ENCODE data around the gene USP24. TPM values are rescaled to one million over a fixed set of nuclear protein-coding genes. Genes with fewer than 3 reads are reported as not detected.

The USP24 gene
- total RNA-seq, 1 experiment from 2014 or later, result 35.3 TPM

GRCh38 chr1:55244476-55245099, 29.4 kb upstream of the USP24 start:
- TF ChIP-seq CTCF (conservative IDR thresholded peaks at IDR 0.05), result no peak
- no peak overlapping the region for H2AFZ ChIP-seq (ENCODE audit: low read length)

More at GRCh38 chr1:55244476-55245099, 29.4 kb upstream of the USP24 start:
- H3K27ac Mint-ChIP-seq, result no peak overlapping the region
- H4K91ac ChIP-seq (ENCODE audit: insufficient read length, low read depth, low read length), result no peak overlapping the region
- no peak overlapping the region for H3T11ph ChIP-seq (ENCODE audit: low read length)
- H3K4ac ChIP-seq (ENCODE audit: low read depth, low read length), result no peak overlapping the region
- no peak overlapping the region for H3K9ac ChIP-seq (ENCODE audit: extremely low read depth, insufficient read length, low read length)
- no peak overlapping the region for H3K27ac ChIP-seq (ENCODE audit: insufficient read length, low read depth, low read length)
- no peak overlapping the region for H3K23ac ChIP-seq (ENCODE audit: insufficient read length, low read depth, low read length)
- WGBS (ENCODE audit: extremely low coverage, insufficient read length, low lambda C conversion rate), result no CpG with 5 or more reads among the region's 6 CpGs
- H3K79me2 ChIP-seq (ENCODE audit: insufficient read depth, low read length), result no peaks in the 10 kb centered on the region
- H4K8ac ChIP-seq (replicated peaks; ENCODE audit: insufficient read length, low read depth, low read length), result no peak overlapping the region
- DNase-seq, result no peak
- H2BK20ac ChIP-seq (ENCODE audit: low read depth, low read length, poor library complexity, severe bottlenecking), result no peak overlapping the region
- H3K27me3 Mint-ChIP-seq (ENCODE audit: low read depth), result peaks cover 2% of the 10 kb centered on the region; the same call in 1 of the 2 replicates
- no peak overlapping the region for H4K5ac ChIP-seq (ENCODE audit: insufficient read length, low read depth, low read length)
- no peak overlapping the region for H2BK120ac ChIP-seq (ENCODE audit: low read depth, low read length, poor library complexity, severe bottlenecking)
- H2BK12ac ChIP-seq (ENCODE audit: insufficient read length, low read depth, low read length), result no peak overlapping the region
- H4K20me1 ChIP-seq (ENCODE audit: control insufficient read depth, insufficient read depth, insufficient read length), result no peaks in the 10 kb centered on the region
- H3K4me2 ChIP-seq (ENCODE audit: insufficient read depth, insufficient read length, low read length), result no peak overlapping the region
- no peaks in the 10 kb centered on the region for H3K27me3 ChIP-seq (ENCODE audit: insufficient read depth, low read length)
- H3K79me1 ChIP-seq (ENCODE audit: insufficient read depth, low read depth, low read length, poor library complexity, severe bottlenecking), result no peaks in the 10 kb centered on the region
- H3K14ac ChIP-seq (ENCODE audit: insufficient read depth, low read length), result no peak overlapping the region
- H2BK5ac ChIP-seq (ENCODE audit: insufficient read length, low read length), result no peak overlapping the region
- no peaks in the 10 kb centered on the region for H3K36me3 Mint-ChIP-seq (ENCODE audit: insufficient read depth in 1 of 3, low read depth in 3 of 3)
- no peak overlapping the region for H2BK15ac ChIP-seq (ENCODE audit: low read depth, low read length)
- no peaks in the 10 kb centered on the region for H3K4me1 ChIP-seq (ENCODE audit: insufficient read depth, low read length)
- no peak overlapping the region for H2AK5ac ChIP-seq (ENCODE audit: insufficient read length, low read length)
- H3K18ac ChIP-seq (ENCODE audit: insufficient read length, low read depth, low read length), result no peak overlapping the region
- H3K23me2 ChIP-seq (ENCODE audit: insufficient read length, low read depth, low read length, poor library complexity, severe bottlenecking), result no peaks in the 10 kb centered on the region
- peaks cover 8 to 9% of the 10 kb centered on the region in 2 experiments for H3K4me1 Mint-ChIP-seq
- no peaks in the 10 kb centered on the region for H3K9me3 ChIP-seq (ENCODE audit: control insufficient read depth, low read depth, low read length)
- no peak overlapping the region for H3K56ac ChIP-seq (ENCODE audit: insufficient read length, low read depth, low read length)
- H3K9me3 Mint-ChIP-seq, result no peaks in the 10 kb centered on the region
- no peak overlapping the region for H3K4me3 Mint-ChIP-seq

Data from H9 (cell line).